GM13977 (cell line): ENCODE results near the gene KRT15.

Experiments used
- DNase-seq: peaks from one replicate; pipeline ENCODE4 v3.0.0; 2012; ENCODE audit warnings: low spot score
- in situ Hi-C: fragments of 300-500 bp; cut with MboI; formaldehyde crosslinking; loops from one replicate; pipeline ENCODE4 v1.12.0; 2022; ENCODE audit warnings: low sequenced_read_pairs, low pct_unique_long_range_greater_than_20kb, mixed read lengths, inconsistent platforms; ENCODE audit not compliant: unreplicated experiment
- TF ChIP-seq, protein P1 (sequence below): IDR thresholded peaks from 2 replicates; pipeline ENCODE4 v1.5.1; 2012; ENCODE audit warnings: mild to moderate bottlenecking, control low read depth; ENCODE audit not compliant: insufficient read depth; ENCODE audit errors: extremely low read depth, missing control alignments

Gene KRT15

GRCh38 chr17:41464682-41465081 is 54.0 kb downstream of the KRT15 start:
- TF ChIP-seq, protein P1, sequence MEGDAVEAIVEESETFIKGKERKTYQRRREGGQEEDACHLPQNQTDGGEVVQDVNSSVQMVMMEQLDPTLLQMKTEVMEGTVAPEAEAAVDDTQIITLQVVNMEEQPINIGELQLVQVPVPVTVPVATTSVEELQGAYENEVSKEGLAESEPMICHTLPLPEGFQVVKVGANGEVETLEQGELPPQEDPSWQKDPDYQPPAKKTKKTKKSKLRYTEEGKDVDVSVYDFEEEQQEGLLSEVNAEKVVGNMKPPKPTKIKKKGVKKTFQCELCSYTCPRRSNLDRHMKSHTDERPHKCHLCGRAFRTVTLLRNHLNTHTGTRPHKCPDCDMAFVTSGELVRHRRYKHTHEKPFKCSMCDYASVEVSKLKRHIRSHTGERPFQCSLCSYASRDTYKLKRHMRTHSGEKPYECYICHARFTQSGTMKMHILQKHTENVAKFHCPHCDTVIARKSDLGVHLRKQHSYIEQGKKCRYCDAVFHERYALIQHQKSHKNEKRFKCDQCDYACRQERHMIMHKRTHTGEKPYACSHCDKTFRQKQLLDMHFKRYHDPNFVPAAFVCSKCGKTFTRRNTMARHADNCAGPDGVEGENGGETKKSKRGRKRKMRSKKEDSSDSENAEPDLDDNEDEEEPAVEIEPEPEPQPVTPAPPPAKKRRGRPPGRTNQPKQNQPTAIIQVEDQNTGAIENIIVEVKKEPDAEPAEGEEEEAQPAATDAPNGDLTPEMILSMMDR, result no peak
- no peak for DNase-seq
- in situ Hi-C loops, result no loop called here

- in situ Hi-C loops, result no loop called here
- TF ChIP-seq, protein P1, result no peak
- no peak for DNase-seq
Measured at GRCh38 chr17:41464173-41464572, 54.5 kb downstream of the KRT15 start.

- TF ChIP-seq, protein P1, result no peak
- in situ Hi-C loops, result no loop called here
- no peak for DNase-seq
Measured at GRCh38 chr17:41463746-41464145, 54.9 kb downstream of the KRT15 start.
